Measurements from ENCODE around the gene REX1BD. TPM values are rescaled to one million over a fixed set of nuclear protein-coding genes. Genes with fewer than 3 reads are reported as not detected.

Gene REX1BD
- total and polyA plus RNA-seq, 4 donors: 25.9 to 71.9 (median 51.4) TPM

DNA sequence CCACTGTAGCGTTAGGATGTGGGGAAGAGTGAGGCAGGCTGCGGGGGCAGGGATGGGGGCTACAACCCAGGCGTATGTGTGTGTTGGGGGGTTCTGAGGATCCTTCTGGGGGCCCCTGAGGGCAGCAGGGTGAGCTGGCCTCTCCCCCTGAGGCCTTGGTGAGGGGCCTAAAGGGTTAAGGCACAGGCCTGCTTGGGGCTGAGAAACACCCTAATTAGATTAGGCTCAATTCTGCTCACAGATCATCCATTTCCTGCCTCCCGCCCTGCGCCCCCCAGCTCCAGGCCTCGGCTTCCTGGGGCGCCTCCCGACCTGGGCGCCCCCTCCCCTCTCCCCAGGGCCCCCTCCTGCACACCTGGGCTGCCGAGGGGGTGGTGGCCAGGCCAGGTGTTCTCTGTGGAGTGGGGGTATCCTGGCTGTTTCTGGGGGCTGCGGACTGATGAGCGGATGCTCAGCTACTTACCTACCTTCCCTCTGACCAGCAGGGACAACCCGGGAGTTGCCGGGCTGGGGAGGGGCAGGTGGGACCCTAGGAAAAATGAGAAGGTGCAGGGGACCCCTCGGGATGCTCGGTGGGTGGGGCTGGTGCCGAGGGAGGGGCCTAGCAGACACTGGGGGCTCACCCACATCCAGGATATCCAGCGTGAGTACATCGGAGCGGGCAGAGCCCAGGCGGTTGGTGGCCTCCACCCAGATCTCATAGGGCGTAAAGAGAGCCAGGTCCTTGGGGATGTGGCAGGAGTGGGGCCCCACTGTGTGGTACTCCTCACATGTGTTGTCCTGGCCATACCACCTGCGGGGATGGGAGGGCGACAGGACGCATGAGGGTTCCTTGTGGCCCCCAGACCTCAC, 9.4 kb downstream of the REX1BD start:
- Histone ChIP-seq H3K9ac (ENCODE audit: low read depth in 1 of 2, low read length in 2 of 2) (no peak overlapping the region), H3K36me3 (ENCODE audit: control insufficient read depth in 4 of 4, insufficient read depth in 3 of 4, low read depth in 1 of 4, low read length in 3 of 4) (no peaks in the 10 kb centered on the region), H3K27me3 (ENCODE audit: control insufficient read depth in 4 of 4, insufficient read depth in 4 of 4, low read length in 3 of 4) (peaks cover 0 to 5% (median 2%) of the 10 kb centered on the region in 4 donors), H3K27ac (ENCODE audit: low read depth in 1 of 2, low read length in 2 of 2) (no peak overlapping the region), H3K4me3 (ENCODE audit: low read depth in 1 of 3, low read length in 3 of 3) (no peak overlapping the region), H3K9me3 (ENCODE audit: control insufficient read depth in 4 of 4, low read length in 3 of 4) (no peaks in the 10 kb centered on the region), H3K4me1 (ENCODE audit: control insufficient read depth in 4 of 4, insufficient read depth in 4 of 4, low read length in 3 of 4) (peaks cover 6 to 11% (median 9%) of the 10 kb centered on the region in 4 donors)
- TF ChIP-seq HNF4G (IDR thresholded peaks at IDR 0.05): no peak
- no peak for TF ChIP-seq HNF4A (conservative IDR thresholded peaks at IDR 0.05)
- no peak for TF ChIP-seq ATF3 (IDR thresholded peaks at IDR 0.05)
- no peak for TF ChIP-seq FOXA2 (IDR thresholded peaks at IDR 0.05)
- no peak for TF ChIP-seq EGR1 (IDR thresholded peaks at IDR 0.05; ENCODE audit: low read depth in 2 of 2)
- no peak for TF ChIP-seq NR2F2 (IDR thresholded peaks at IDR 0.05)
- no peak for TF ChIP-seq GABPA (IDR thresholded peaks at IDR 0.05 in 1 of 2, conservative IDR thresholded peaks at IDR 0.05 in 1 of 2)
- no peak for TF ChIP-seq YY1 (IDR thresholded peaks at IDR 0.05)
- no peak for TF ChIP-seq FOXA1 (IDR thresholded peaks at IDR 0.05)
- TF ChIP-seq TAF1 (conservative IDR thresholded peaks at IDR 0.05): no peak
- no peak for TF ChIP-seq REST (IDR thresholded peaks at IDR 0.05)
- TF ChIP-seq RXRA (IDR thresholded peaks at IDR 0.05): no peak
- 53% methylated on average over 25 of the region's 25 CpGs for WGBS
- DNase-seq (ENCODE audit: low spot score): no peak

DNA sequence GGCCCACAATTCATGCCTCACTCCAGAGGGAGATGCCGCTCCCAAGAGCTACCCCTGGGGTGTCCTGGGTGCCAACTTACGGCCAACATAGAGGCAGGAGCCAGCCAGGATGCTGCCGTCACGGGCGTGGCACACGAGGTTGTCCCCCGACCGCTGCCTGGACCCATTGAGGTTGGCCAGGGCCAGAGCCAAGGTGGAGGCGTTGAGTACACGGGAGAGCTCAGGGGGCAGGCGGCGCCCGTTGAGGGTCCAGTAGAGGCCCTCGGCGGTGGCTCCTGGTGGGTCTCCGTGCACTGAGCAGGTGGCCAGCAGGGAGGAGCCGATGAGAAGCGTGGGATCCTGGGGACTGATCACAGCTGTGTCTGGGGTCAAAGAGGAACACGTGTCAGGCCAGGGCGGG, 10.9 kb downstream of the REX1BD start:
- H3K27me3 ChIP-seq (ENCODE audit: control insufficient read depth in 4 of 4, insufficient read depth in 4 of 4, low read length in 3 of 4): peaks cover 0 to 8% (median 2%) of the 10 kb centered on the region in 4 donors
- TF ChIP-seq REST (IDR thresholded peaks at IDR 0.05) (no peak), ATF3 (IDR thresholded peaks at IDR 0.05) (no peak), FOXA2 (IDR thresholded peaks at IDR 0.05) (no peak), FOXA1 (IDR thresholded peaks at IDR 0.05) (no peak), ZBTB33 (IDR thresholded peaks at IDR 0.05) (no peak), HNF4A (conservative IDR thresholded peaks at IDR 0.05) (no peak), EGR1 (IDR thresholded peaks at IDR 0.05; ENCODE audit: low read depth in 2 of 2) (no peak), JUND (IDR thresholded peaks at IDR 0.05) (no peak), SP1 (IDR thresholded peaks at IDR 0.05) (no peak), TAF1 (conservative IDR thresholded peaks at IDR 0.05) (no peak)
- TF ChIP-seq, protein P1, sequence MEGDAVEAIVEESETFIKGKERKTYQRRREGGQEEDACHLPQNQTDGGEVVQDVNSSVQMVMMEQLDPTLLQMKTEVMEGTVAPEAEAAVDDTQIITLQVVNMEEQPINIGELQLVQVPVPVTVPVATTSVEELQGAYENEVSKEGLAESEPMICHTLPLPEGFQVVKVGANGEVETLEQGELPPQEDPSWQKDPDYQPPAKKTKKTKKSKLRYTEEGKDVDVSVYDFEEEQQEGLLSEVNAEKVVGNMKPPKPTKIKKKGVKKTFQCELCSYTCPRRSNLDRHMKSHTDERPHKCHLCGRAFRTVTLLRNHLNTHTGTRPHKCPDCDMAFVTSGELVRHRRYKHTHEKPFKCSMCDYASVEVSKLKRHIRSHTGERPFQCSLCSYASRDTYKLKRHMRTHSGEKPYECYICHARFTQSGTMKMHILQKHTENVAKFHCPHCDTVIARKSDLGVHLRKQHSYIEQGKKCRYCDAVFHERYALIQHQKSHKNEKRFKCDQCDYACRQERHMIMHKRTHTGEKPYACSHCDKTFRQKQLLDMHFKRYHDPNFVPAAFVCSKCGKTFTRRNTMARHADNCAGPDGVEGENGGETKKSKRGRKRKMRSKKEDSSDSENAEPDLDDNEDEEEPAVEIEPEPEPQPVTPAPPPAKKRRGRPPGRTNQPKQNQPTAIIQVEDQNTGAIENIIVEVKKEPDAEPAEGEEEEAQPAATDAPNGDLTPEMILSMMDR (IDR thresholded peaks at IDR 0.05; ENCODE audit: low read depth, low read length, missing input control): no peak
- H3K9me3 ChIP-seq (ENCODE audit: control insufficient read depth in 4 of 4, low read length in 3 of 4): no peaks in the 10 kb centered on the region
- peaks cover 4 to 7% (median 5%) of the 10 kb centered on the region in 4 donors for H3K4me1 ChIP-seq (ENCODE audit: control insufficient read depth in 4 of 4, insufficient read depth in 4 of 4, low read length in 3 of 4)
- no peak for DNase-seq (ENCODE audit: low spot score)
- H3K9ac ChIP-seq (ENCODE audit: low read depth in 1 of 2, low read length in 2 of 2): no peak overlapping the region
- H3K4me3 ChIP-seq (ENCODE audit: low read depth in 1 of 3, low read length in 3 of 3): no peak overlapping the region
- H3K27ac ChIP-seq (ENCODE audit: low read depth in 1 of 2, low read length in 2 of 2): no peak overlapping the region
- WGBS: 82% methylated on average over 20 of the region's 20 CpGs
- H3K36me3 ChIP-seq (ENCODE audit: control insufficient read depth in 4 of 4, insufficient read depth in 3 of 4, low read depth in 1 of 4, low read length in 3 of 4): no peaks in the 10 kb centered on the region

Data from liver (tissue), 9 donors.